IMR-90 (cell line): ENCODE measurements around the gene KLLN. TPM values are rescaled to one million over a fixed set of nuclear protein-coding genes. Genes with fewer than 3 reads are reported as not detected.

Experiments
- ATAC-seq: fragments of 200-7000 bp; cut with Tn5 transposase; 2 replicates; pipeline ENCODE4 v1.9.1; 2020; ENCODE audit warnings: low read depth, mild to moderate bottlenecking, moderate library complexity
- BruUV-seq: library from RNA; stranded (reverse); fragments of 400-500 nt; replicated peaks from 2 replicates; lab custom pipeline; 2021; lab: Mats Ljungman, UMichigan
- CTCF ChIA-PET: fragments of 300-600 bp; formaldehyde crosslinking; extraction: SDS; loops from one replicate; lab custom pipeline; 2021; ENCODE audit warnings: antibody characterized with exemption; lab: Yijun Ruan, JAX
- POLR2A ChIA-PET: fragments of 300-600 bp; sonication (Branson Sonifier 250); formaldehyde crosslinking; loops from one replicate; lab custom pipeline; 2022; ENCODE audit warnings: antibody characterized with exemption; ENCODE audit not compliant: unreplicated experiment; lab: Charles Lee
- DNase-seq: peaks from one replicate; pipeline ENCODE4 v3.0.0; 2013
- H2AFZ ChIP-seq: replicated peaks from 2 replicates; pipeline ENCODE3; 2013; ENCODE audit warnings: low read length, mild to moderate bottlenecking; ENCODE audit not compliant: poor library complexity
- H2AK5ac ChIP-seq: 2 replicates; pipeline ENCODE4 v1.6.1; 2013; ENCODE audit warnings: low read depth, low read length, inconsistent platforms
- H2AK9ac ChIP-seq: replicated peaks from 2 replicates; pipeline ENCODE3; 2013; ENCODE audit warnings: mild to moderate bottlenecking, low read depth, low read length, moderate library complexity; ENCODE audit not compliant: poor library complexity
- H2BK120ac ChIP-seq: 2 replicates; pipeline ENCODE4 v1.6.1; 2013; ENCODE audit warnings: low read depth, low read length, inconsistent platforms
- H2BK15ac ChIP-seq: 3 replicates; pipeline ENCODE4 v1.6.1; 2013; ENCODE audit warnings: low read depth, low read length, inconsistent platforms
- H2BK20ac ChIP-seq: 2 replicates; pipeline ENCODE4 v1.6.1; 2013; ENCODE audit warnings: low read depth, mild to moderate bottlenecking, inconsistent platforms, low read length, moderate library complexity
- H2BK5ac ChIP-seq: 2 replicates; pipeline ENCODE4 v1.6.1; 2013; ENCODE audit warnings: mild to moderate bottlenecking, low read depth, low read length, inconsistent platforms; ENCODE audit not compliant: poor library complexity, severe bottlenecking
- H3K14ac ChIP-seq: replicated peaks from 2 replicates; pipeline ENCODE4 v1.6.1; 2013; ENCODE audit warnings: low read depth, low read length, inconsistent platforms
- H3K18ac ChIP-seq: 2 replicates; pipeline ENCODE4 v1.6.1; 2013; ENCODE audit warnings: low read depth, low read length, control low read depth
- H3K23ac ChIP-seq: 2 replicates; pipeline ENCODE4 v1.6.1; 2013; ENCODE audit warnings: low read depth, low read length, inconsistent platforms
- H3K27ac ChIP-seq: 2 replicates; pipeline ENCODE4 v1.5.1; 2013; ENCODE audit warnings: mild to moderate bottlenecking, control low read depth, low read length; ENCODE audit not compliant: insufficient read depth
- H3K27me3 ChIP-seq: 2 replicates; pipeline ENCODE4 v1.6.1; 2013; ENCODE audit warnings: low read length; ENCODE audit not compliant: control insufficient read depth, insufficient read depth
- H3K36me3 ChIP-seq: 2 replicates; pipeline ENCODE4 v1.6.1; 2013; ENCODE audit warnings: low read length, mixed read lengths; ENCODE audit not compliant: control insufficient read depth, insufficient read depth
- H3K4ac ChIP-seq: 2 replicates; pipeline ENCODE4 v1.6.1; 2013; ENCODE audit warnings: low read depth, low read length, inconsistent platforms
- H3K4me1 ChIP-seq: 2 replicates; pipeline ENCODE4 v1.6.1; 2013; ENCODE audit warnings: low read length, mixed read lengths; ENCODE audit not compliant: control insufficient read depth, insufficient read depth
- H3K4me2 ChIP-seq: 2 replicates; pipeline ENCODE4 v1.6.1; 2013; ENCODE audit warnings: low read depth, mild to moderate bottlenecking, control low read depth, low read length, moderate library complexity
- H3K4me3 ChIP-seq: 2 replicates; pipeline ENCODE4 v1.5.1; 2013; ENCODE audit warnings: low read depth, mild to moderate bottlenecking, control low read depth, low read length, moderate library complexity; ENCODE audit not compliant: insufficient read depth
- H3K56ac ChIP-seq: 2 replicates; pipeline ENCODE4 v1.6.1; 2013; ENCODE audit warnings: low read length, inconsistent platforms; ENCODE audit not compliant: insufficient read depth; ENCODE audit errors: extremely low read depth
- H3K79me1 ChIP-seq, 2 experiments: 2 replicates each; pipeline ENCODE4 v1.6.1; 2013; ENCODE audit warnings: low read length in 2 of 2, inconsistent platforms in 1 of 2, low read depth in 1 of 2
- H3K9ac ChIP-seq: 2 replicates; pipeline ENCODE4 v1.6.1; 2013; ENCODE audit warnings: low read depth, low read length, control low read depth
- H3K9me1 ChIP-seq: 2 replicates; pipeline ENCODE4 v1.6.1; 2013; ENCODE audit warnings: low read length, inconsistent platforms; ENCODE audit not compliant: insufficient read depth
- H3K9me3 ChIP-seq: 2 replicates; pipeline ENCODE4 v1.6.1; 2013; ENCODE audit warnings: low read length; ENCODE audit not compliant: control insufficient read depth, insufficient read depth
- H4K20me1 ChIP-seq: 2 replicates; pipeline ENCODE4 v1.6.1; 2013; ENCODE audit warnings: low read length, inconsistent platforms; ENCODE audit not compliant: insufficient read depth
- H4K5ac ChIP-seq: 2 replicates; pipeline ENCODE4 v1.6.1; 2013; ENCODE audit warnings: mild to moderate bottlenecking, low read depth, low read length, control low read depth
- H4K8ac ChIP-seq, 2 experiments: 2 replicates each; pipeline ENCODE4 v1.6.1; 2013; ENCODE audit warnings: low read depth in 2 of 2, low read length in 2 of 2, control low read depth in 1 of 2, inconsistent platforms in 1 of 2
- H4K91ac ChIP-seq: 2 replicates; pipeline ENCODE4 v1.6.1; 2013; ENCODE audit warnings: low read depth, low read length, inconsistent platforms; ENCODE audit not compliant: insufficient read depth
- FOS ChIP-seq: fragments of 150-350 bp; IDR thresholded peaks from 2 replicates; pipeline ENCODE4 v1.6.1; 2016; ENCODE audit warnings: low read depth, low read length
- MXI1 ChIP-seq: IDR thresholded peaks from 2 replicates; pipeline ENCODE4 v1.6.1; 2012; ENCODE audit warnings: low read depth, mild to moderate bottlenecking, low read length, moderate library complexity, borderline replicate concordance
- POLR2A ChIP-seq: IDR thresholded peaks from 2 replicates; pipeline ENCODE4 v1.6.1; 2012; ENCODE audit warnings: mild to moderate bottlenecking, low read depth, low read length
- dilution Hi-C: fragments of 300-500 bp; cut with HindIII; formaldehyde crosslinking; loops from one replicate; pipeline ENCODE4 v1.14.3; 2018; ENCODE audit warnings: low sequenced_read_pairs; ENCODE audit not compliant: unreplicated experiment
- in situ Hi-C: fragments of 300-500 bp; cut with MboI; formaldehyde crosslinking; loops from 3 replicates; pipeline ENCODE4 v1.14.3; 2019; ENCODE audit warnings: low sequenced_read_pairs, inconsistent platforms, mixed read lengths
- intact Hi-C: fragments of 100-400 bp; cut with micrococcal nuclease; formaldehyde crosslinking; loops from 2 replicates; pipeline ENCODE4 v1.10.0; 2022
- polyA plus RNA-seq, 3 experiments: library from polyadenylated mRNA; depleted of rRNA; stranded (reverse); fragments of >200 nt; gene quantifications; 2 replicates each; pipeline ENCODE4 v1.2.3, GENCODE V29; 2012; ENCODE audit warnings: low replicate concordance in 1 of 3
- total RNA-seq: library from RNA; depleted of rRNA; stranded (reverse); fragments of >200 nt; gene quantifications from 2 replicates; pipeline ENCODE4 v1.2.3, GENCODE V29; 2012

Gene KLLN
- total and polyA plus RNA-seq, 2 of the 4 experiments (the other 2 are of a cell fraction) = 0.36 TPM

GRCh38 chr10:87880336-87880735 is 17.0 kb upstream of the KLLN start:
- ChIA-PET CTCF (no interaction called here), POLR2A (no interaction called here)
- no peak overlapping the region for H2AK9ac ChIP-seq
- no peaks in the 10 kb centered on the region for H3K27me3 ChIP-seq
- H2BK5ac ChIP-seq = no peak overlapping the region
- no peak overlapping the region for H2BK120ac ChIP-seq
- no TSS peak for BruUV-seq
- no peak overlapping the region for H3K23ac ChIP-seq
- no peak overlapping the region for H3K27ac ChIP-seq
- no peak overlapping the region for H3K18ac ChIP-seq
- H3K4me1 ChIP-seq = no peaks in the 10 kb centered on the region
- TF ChIP-seq MXI1 (no peak), FOS (no peak), POLR2A (no peak)
- in situ Hi-C loops = no loop called here
- no peak overlapping the region for H4K8ac ChIP-seq
- no peak overlapping the region for H4K5ac ChIP-seq
- H3K9ac ChIP-seq = no peak overlapping the region
- no peak overlapping the region for H2AFZ ChIP-seq
- dilution Hi-C loops = no loop called here
- H2BK20ac ChIP-seq = no peak overlapping the region
- peaks cover 5 to 26% of the 10 kb centered on the region in 2 experiments; a peak in 2 of 4 replicates for H3K79me1 ChIP-seq
- H4K91ac ChIP-seq = no peak overlapping the region
- no peak for ATAC-seq
- peaks cover 5% of the 10 kb centered on the region; the same call in 1 of the 2 replicates for H3K36me3 ChIP-seq
- no peaks in the 10 kb centered on the region for H3K9me3 ChIP-seq
- H3K56ac ChIP-seq = no peak overlapping the region
- DNase-seq = no peak
- no peak overlapping the region for H3K4ac ChIP-seq
- intact Hi-C loops = loop anchor here (5.0 kb wide), 1 partner anchor 37 kb away; no protein-coding TSS in a partner anchor
- H3K4me2 ChIP-seq = no peak overlapping the region
- H3K14ac ChIP-seq = no peak overlapping the region
- H2BK15ac ChIP-seq = no peak overlapping the region
- H3K4me3 ChIP-seq = no peak overlapping the region
- H4K20me1 ChIP-seq = peaks cover 27% of the 10 kb centered on the region
- H2AK5ac ChIP-seq = no peak overlapping the region
- no peaks in the 10 kb centered on the region; the same call in 1 of the 2 replicates for H3K9me1 ChIP-seq
